ENCODE data around the gene MYO9A. TPM values are rescaled to one million over a fixed set of nuclear protein-coding genes. Genes with fewer than 3 reads are reported as not detected.
"Not testable (repeated sequence)": the region's sequence is repeated elsewhere in the genome, so short reads cannot be mapped to it uniquely, and the experiment has no call there.

Gene MYO9A
- total RNA-seq, 1 donor from 2014 or later: 41.8 TPM

DNA sequence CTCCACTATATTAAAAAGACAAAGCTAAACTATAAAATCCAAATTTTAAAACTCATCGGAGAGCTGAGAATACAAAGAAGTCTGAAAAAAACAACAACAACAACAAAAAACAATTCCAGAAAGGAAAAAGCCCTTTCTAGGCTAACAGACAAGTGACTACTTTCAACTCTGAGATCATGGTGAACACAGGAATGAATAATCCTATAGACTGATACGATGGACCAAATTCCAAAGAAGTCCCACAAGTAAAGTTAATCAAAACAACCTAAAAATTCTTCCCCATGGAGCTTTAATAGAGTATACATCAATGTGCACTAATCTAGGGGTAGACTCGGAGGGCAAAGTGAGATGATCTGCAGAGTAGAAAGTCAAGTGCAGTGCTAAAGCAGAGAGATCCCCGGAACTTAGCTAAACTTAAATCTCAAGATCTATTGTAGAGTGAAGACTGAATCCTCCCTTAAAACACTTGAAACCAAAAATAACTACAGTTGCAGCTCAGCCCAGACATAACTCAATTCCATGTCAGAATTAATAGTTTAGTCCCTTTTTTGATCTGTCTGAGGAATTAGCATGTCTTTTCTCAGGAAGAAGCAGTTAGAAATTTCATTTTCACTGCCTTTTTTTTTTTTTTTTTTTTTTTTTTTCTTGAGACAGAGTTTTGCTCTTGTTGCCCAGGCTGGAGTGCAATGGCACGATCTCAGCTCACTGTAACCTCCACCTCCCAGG is 43.5 kb downstream of the MYO9A start:
- peak overlapping the region; percentile 1 for H3K27ac Mint-ChIP-seq (ENCODE audit: unreplicated experiment)
- no peaks in the 10 kb centered on the region for H3K27me3 Mint-ChIP-seq (ENCODE audit: low read depth)
- H3K36me3 Mint-ChIP-seq (ENCODE audit: low read depth): no peaks in the 10 kb centered on the region
- TF ChIP-seq, protein P1, sequence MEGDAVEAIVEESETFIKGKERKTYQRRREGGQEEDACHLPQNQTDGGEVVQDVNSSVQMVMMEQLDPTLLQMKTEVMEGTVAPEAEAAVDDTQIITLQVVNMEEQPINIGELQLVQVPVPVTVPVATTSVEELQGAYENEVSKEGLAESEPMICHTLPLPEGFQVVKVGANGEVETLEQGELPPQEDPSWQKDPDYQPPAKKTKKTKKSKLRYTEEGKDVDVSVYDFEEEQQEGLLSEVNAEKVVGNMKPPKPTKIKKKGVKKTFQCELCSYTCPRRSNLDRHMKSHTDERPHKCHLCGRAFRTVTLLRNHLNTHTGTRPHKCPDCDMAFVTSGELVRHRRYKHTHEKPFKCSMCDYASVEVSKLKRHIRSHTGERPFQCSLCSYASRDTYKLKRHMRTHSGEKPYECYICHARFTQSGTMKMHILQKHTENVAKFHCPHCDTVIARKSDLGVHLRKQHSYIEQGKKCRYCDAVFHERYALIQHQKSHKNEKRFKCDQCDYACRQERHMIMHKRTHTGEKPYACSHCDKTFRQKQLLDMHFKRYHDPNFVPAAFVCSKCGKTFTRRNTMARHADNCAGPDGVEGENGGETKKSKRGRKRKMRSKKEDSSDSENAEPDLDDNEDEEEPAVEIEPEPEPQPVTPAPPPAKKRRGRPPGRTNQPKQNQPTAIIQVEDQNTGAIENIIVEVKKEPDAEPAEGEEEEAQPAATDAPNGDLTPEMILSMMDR (IDR thresholded peaks at IDR 0.05): no peak
- no peaks in the 10 kb centered on the region for H3K9me3 Mint-ChIP-seq (ENCODE audit: low read depth)
- H3K4me1 Mint-ChIP-seq (ENCODE audit: low read depth): peaks cover 25% of the 10 kb centered on the region
- DNase-seq (ENCODE audit: low spot score): no peak
- H3K4me3 Mint-ChIP-seq (ENCODE audit: unreplicated experiment): no peak overlapping the region

DNA sequence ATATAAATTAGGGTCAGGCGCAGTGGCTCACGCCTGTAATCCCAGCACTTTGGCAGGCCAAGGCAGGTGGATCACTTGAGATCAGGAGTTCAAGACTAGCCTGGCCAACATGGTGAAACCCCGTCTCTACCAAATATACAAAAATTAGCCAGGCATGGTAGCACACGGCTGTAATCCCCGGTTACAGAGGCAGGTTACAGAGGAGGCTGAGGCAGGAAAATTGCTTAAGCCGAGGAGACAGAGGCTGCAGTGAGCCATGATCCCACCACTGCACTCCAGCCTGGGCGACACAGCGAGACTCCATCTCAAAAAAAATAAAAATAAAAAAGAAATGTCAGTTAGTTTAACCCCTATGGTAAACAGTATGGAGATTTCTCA is 46.5 kb downstream of the MYO9A start:
- peaks cover 21% of the 10 kb centered on the region for H3K4me1 Mint-ChIP-seq (ENCODE audit: low read depth)
- H3K36me3 Mint-ChIP-seq (ENCODE audit: low read depth); H3K27ac Mint-ChIP-seq (ENCODE audit: unreplicated experiment); H3K9me3 Mint-ChIP-seq (ENCODE audit: low read depth); H3K27me3 Mint-ChIP-seq (ENCODE audit: low read depth); H3K4me3 Mint-ChIP-seq (ENCODE audit: unreplicated experiment); DNase-seq (ENCODE audit: low spot score): not testable (repeated sequence)

GRCh38 chr15:72070817-72071447 is 47.0 kb downstream of the MYO9A start:
- Mint-ChIP-seq H3K27ac (ENCODE audit: unreplicated experiment) (peak overlapping the region; percentile 8), H3K27me3 (ENCODE audit: low read depth) (no peaks in the 10 kb centered on the region), H3K4me3 (ENCODE audit: unreplicated experiment) (no peak overlapping the region), H3K4me1 (ENCODE audit: low read depth) (peaks cover 21% of the 10 kb centered on the region), H3K9me3 (ENCODE audit: low read depth) (no peaks in the 10 kb centered on the region), H3K36me3 (ENCODE audit: low read depth) (no peaks in the 10 kb centered on the region)
- TF ChIP-seq, protein P1 (IDR thresholded peaks at IDR 0.05): no peak
- no peak for DNase-seq (ENCODE audit: low spot score)

DNA sequence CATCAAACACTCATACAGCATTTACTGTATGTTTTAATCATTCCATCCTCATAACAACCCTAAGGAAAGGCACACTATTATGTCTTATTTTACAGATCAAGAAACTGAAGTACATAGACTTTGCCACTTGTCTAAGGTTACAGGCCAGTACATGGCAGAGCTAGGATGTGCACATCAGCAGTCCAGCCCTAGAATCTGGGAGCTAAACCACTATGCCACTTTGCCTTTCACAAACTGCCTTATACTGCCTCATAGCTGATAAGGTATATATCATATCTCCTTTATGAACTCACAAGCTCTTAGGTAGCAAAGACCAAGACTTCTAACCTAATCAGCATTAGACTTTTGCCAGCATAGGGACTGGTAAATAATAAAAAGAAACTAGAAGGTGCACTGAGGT is 49.1 kb downstream of the MYO9A start:
- no peak overlapping the region for H3K4me3 Mint-ChIP-seq (ENCODE audit: unreplicated experiment)
- no peak overlapping the region for H3K27ac Mint-ChIP-seq (ENCODE audit: unreplicated experiment)
- no peaks in the 10 kb centered on the region for H3K9me3 Mint-ChIP-seq (ENCODE audit: low read depth)
- no peaks in the 10 kb centered on the region for H3K27me3 Mint-ChIP-seq (ENCODE audit: low read depth)
- DNase-seq (ENCODE audit: low spot score): no peak
- no peaks in the 10 kb centered on the region for H3K36me3 Mint-ChIP-seq (ENCODE audit: low read depth)
- H3K4me1 Mint-ChIP-seq (ENCODE audit: low read depth): peaks cover 14% of the 10 kb centered on the region
- TF ChIP-seq, protein P1 (IDR thresholded peaks at IDR 0.05): no peak

DNA sequence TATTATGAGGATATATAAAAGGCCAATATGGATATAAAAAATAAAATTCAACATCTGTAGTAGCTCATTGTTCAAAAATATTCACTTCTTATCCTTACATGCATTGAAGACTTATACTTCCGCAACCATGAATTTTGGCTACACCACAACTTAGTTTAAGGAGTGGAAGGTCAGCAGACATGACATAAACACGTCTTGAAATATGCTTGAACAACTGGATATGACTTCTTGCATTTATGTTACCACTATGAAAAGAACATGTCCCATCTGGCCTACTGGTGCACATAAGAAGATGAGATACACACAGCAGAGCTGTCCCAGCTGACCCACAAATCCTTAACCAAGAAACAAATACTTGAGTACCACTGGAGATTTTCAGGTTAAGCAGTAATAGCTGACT is 52.1 kb downstream of the MYO9A start:
- TF ChIP-seq, protein P1 (IDR thresholded peaks at IDR 0.05): no peak
- no peak overlapping the region for H3K27ac Mint-ChIP-seq (ENCODE audit: unreplicated experiment)
- H3K4me3 Mint-ChIP-seq (ENCODE audit: unreplicated experiment): no peak overlapping the region
- H3K4me1 Mint-ChIP-seq (ENCODE audit: low read depth): peaks cover 30% of the 10 kb centered on the region
- H3K36me3 Mint-ChIP-seq (ENCODE audit: low read depth): peaks cover 5% of the 10 kb centered on the region
- H3K9me3 Mint-ChIP-seq (ENCODE audit: low read depth): peaks cover 8% of the 10 kb centered on the region
- DNase-seq (ENCODE audit: low spot score): no peak
- H3K27me3 Mint-ChIP-seq (ENCODE audit: low read depth): no peaks in the 10 kb centered on the region

GRCh38 chr15:72063186-72063585 is 54.8 kb downstream of the MYO9A start:
- peaks cover 8% of the 10 kb centered on the region for H3K9me3 Mint-ChIP-seq (ENCODE audit: low read depth)
- TF ChIP-seq, protein P1 (IDR thresholded peaks at IDR 0.05): no peak
- H3K36me3 Mint-ChIP-seq (ENCODE audit: low read depth): peaks cover 5% of the 10 kb centered on the region
- no peak overlapping the region for H3K27ac Mint-ChIP-seq (ENCODE audit: unreplicated experiment)
- H3K4me3 Mint-ChIP-seq (ENCODE audit: unreplicated experiment): no peak overlapping the region
- no peaks in the 10 kb centered on the region for H3K27me3 Mint-ChIP-seq (ENCODE audit: low read depth)
- no peak for DNase-seq (ENCODE audit: low spot score)
- peaks cover 35% of the 10 kb centered on the region for H3K4me1 Mint-ChIP-seq (ENCODE audit: low read depth)

All from chondrocyte (in vitro differentiated cells).